ENCODE results near the gene CPHXL2.

DNA sequence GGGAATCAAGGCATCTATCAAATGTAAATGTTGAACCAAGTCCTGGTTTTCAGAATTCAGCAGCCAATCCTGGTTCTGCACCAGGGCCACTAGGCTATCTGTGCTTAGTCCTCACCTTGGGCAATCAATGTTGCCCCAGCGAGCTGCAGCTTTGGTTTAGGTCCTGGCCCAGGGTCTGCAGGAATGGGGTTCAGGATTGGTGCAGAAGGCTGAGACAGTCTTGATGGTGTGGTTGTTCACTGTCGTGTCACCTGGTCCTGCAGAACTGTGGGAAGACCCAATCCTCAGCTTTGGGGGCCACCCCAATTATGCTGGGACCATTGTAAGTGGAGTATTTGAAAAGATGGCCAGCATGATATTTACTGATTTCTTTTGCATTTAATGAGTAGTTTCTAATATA, 18.6 kb downstream of the CPHXL2 start:
- TF ChIP-seq, protein P1, sequence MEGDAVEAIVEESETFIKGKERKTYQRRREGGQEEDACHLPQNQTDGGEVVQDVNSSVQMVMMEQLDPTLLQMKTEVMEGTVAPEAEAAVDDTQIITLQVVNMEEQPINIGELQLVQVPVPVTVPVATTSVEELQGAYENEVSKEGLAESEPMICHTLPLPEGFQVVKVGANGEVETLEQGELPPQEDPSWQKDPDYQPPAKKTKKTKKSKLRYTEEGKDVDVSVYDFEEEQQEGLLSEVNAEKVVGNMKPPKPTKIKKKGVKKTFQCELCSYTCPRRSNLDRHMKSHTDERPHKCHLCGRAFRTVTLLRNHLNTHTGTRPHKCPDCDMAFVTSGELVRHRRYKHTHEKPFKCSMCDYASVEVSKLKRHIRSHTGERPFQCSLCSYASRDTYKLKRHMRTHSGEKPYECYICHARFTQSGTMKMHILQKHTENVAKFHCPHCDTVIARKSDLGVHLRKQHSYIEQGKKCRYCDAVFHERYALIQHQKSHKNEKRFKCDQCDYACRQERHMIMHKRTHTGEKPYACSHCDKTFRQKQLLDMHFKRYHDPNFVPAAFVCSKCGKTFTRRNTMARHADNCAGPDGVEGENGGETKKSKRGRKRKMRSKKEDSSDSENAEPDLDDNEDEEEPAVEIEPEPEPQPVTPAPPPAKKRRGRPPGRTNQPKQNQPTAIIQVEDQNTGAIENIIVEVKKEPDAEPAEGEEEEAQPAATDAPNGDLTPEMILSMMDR (IDR thresholded peaks at IDR 0.05): no peak
- TF ChIP-seq POLR2A (IDR thresholded peaks at IDR 0.05): no peak
